Endothelial cell (in vitro differentiated cells): Measurements from ENCODE around the gene C2orf15. TPM values are rescaled to one million over a fixed set of nuclear protein-coding genes. Genes with fewer than 3 reads are reported as not detected.

Experiments used
- DNase-seq: peaks from one replicate; pipeline ENCODE4 v3.0.0; 2021; ENCODE audit warnings: low spot score
- H3K27ac Mint-ChIP-seq: one replicate; pipeline ENCODE4 v1.8.0; 2021; ENCODE audit warnings: mixed read lengths, inconsistent platforms; ENCODE audit not compliant: unreplicated experiment
- H3K27me3 Mint-ChIP-seq: one replicate; pipeline ENCODE4 v1.8.0; 2021; ENCODE audit warnings: mild to moderate bottlenecking, moderate library complexity, mixed read lengths, inconsistent platforms; ENCODE audit not compliant: unreplicated experiment
- H3K36me3 Mint-ChIP-seq: one replicate; pipeline ENCODE4 v1.8.0; 2021; ENCODE audit warnings: mild to moderate bottlenecking, low read depth, mixed read lengths, inconsistent platforms; ENCODE audit not compliant: unreplicated experiment
- H3K4me1 Mint-ChIP-seq: one replicate; pipeline ENCODE4 v1.8.0; 2021; ENCODE audit warnings: mild to moderate bottlenecking, mixed read lengths, inconsistent platforms; ENCODE audit not compliant: unreplicated experiment
- H3K4me3 Mint-ChIP-seq: one replicate; pipeline ENCODE4 v1.8.0; 2021; ENCODE audit warnings: mild to moderate bottlenecking, mixed read lengths, inconsistent platforms; ENCODE audit not compliant: unreplicated experiment
- H3K9me3 Mint-ChIP-seq: one replicate; pipeline ENCODE4 v1.8.0; 2021; ENCODE audit warnings: mixed read lengths, inconsistent platforms; ENCODE audit not compliant: unreplicated experiment
- CTCF ChIP-seq: fragments of 200-600 bp; sonication (generic); IDR thresholded peaks from one replicate; pipeline ENCODE4 v1.5.0; 2021; ENCODE audit warnings: antibody characterized with exemption; ENCODE audit not compliant: unreplicated experiment
- total RNA-seq: library from RNA; stranded (reverse); fragmentation: NEBNext Ultra II Directional; extraction: Animal tissue kit (Norgen Biotek cat#: 25700); gene quantifications from one replicate; pipeline ENCODE4 v1.2.1, GENCODE V29; 2021; ENCODE audit not compliant: unreplicated experiment

The C2orf15 gene
- total RNA-seq, 1 donor from 2014 or later, result 0.26 TPM

GRCh38 chr2:99139003-99139402 is 2.5 kb upstream of the C2orf15 start:
- no peak overlapping the region for H3K27ac Mint-ChIP-seq
- no peak overlapping the region for H3K4me3 Mint-ChIP-seq
- H3K4me1 Mint-ChIP-seq, result peaks cover 5% of the 10 kb centered on the region
- peaks cover 18% of the 10 kb centered on the region for H3K36me3 Mint-ChIP-seq
- no peak for DNase-seq
- peaks cover 3% of the 10 kb centered on the region for H3K9me3 Mint-ChIP-seq
- H3K27me3 Mint-ChIP-seq, result peaks cover 2% of the 10 kb centered on the region
- TF ChIP-seq CTCF, result no peak

- TF ChIP-seq CTCF, result no peak
- no peaks in the 10 kb centered on the region for H3K9me3 Mint-ChIP-seq
- peaks cover 5% of the 10 kb centered on the region for H3K4me1 Mint-ChIP-seq
- no peak for DNase-seq
- peaks cover 2% of the 10 kb centered on the region for H3K27me3 Mint-ChIP-seq
- H3K27ac Mint-ChIP-seq, result peak overlapping the region; percentile 86
- peak overlapping the region; percentile 95 for H3K4me3 Mint-ChIP-seq
- peaks cover 7% of the 10 kb centered on the region for H3K36me3 Mint-ChIP-seq
Observed at GRCh38 chr2:99140056-99140859, 1.2 kb upstream of the C2orf15 start.

GRCh38 chr2:99140860-99141109 is 722 bp upstream of the C2orf15 start:
- TF ChIP-seq CTCF, result no peak
- Mint-ChIP-seq H3K27ac (peak overlapping the region; percentile 86), H3K27me3 (peaks cover 2% of the 10 kb centered on the region), H3K4me3 (peak overlapping the region; percentile 95), H3K4me1 (peaks cover 5% of the 10 kb centered on the region), H3K9me3 (no peaks in the 10 kb centered on the region), H3K36me3 (peaks cover 5% of the 10 kb centered on the region)
- DNase-seq, result no peak

- Mint-ChIP-seq H3K9me3 (no peaks in the 10 kb centered on the region), H3K36me3 (no peaks in the 10 kb centered on the region), H3K27me3 (peaks cover 3% of the 10 kb centered on the region), H3K4me1 (peaks cover 12% of the 10 kb centered on the region), H3K27ac (no peak overlapping the region), H3K4me3 (no peak overlapping the region)
- TF ChIP-seq CTCF, result no peak
- no peak for DNase-seq
Observed at GRCh38 chr2:99150706-99151105, 9.2 kb downstream of the C2orf15 start.

- Mint-ChIP-seq H3K4me1 (peaks cover 15% of the 10 kb centered on the region), H3K27ac (no peak overlapping the region), H3K36me3 (no peaks in the 10 kb centered on the region), H3K27me3 (peaks cover 3% of the 10 kb centered on the region), H3K4me3 (no peak overlapping the region), H3K9me3 (no peaks in the 10 kb centered on the region)
- no peak for DNase-seq
- no peak for TF ChIP-seq CTCF
Observed at GRCh38 chr2:99152199-99152895, 10.8 kb downstream of the C2orf15 start.
